Prostate gland (tissue), 2 donors: ENCODE data around the gene SRGAP1.

Experiments used
- POLR2A ChIP-seq: fragments of 450-650 bp; IDR thresholded peaks from one replicate; pipeline ENCODE4 v1.6.1; 2016; ENCODE audit warnings: antibody characterized with exemption, mild to moderate bottlenecking
- POLR2AphosphoS5 ChIP-seq: sonication (generic); formaldehyde crosslinking; IDR thresholded peaks from one replicate; pipeline ENCODE4 v1.6.1; 2017; ENCODE audit warnings: antibody characterized with exemption
- TF ChIP-seq, protein P1 (sequence below), 4 experiments: fragments of 200-600 bp in 2 of 4; fragments of 450-650 bp in 2 of 4; sonication (generic) in 2 of 4; IDR thresholded peaks; 1 replicate in 3 of 4; 2 replicates in 1 of 4; pipeline ENCODE4 v1.5.1; 2016 to 2019; ENCODE audit warnings: antibody characterized with exemption in 4 of 4, mild to moderate bottlenecking in 2 of 4, moderate library complexity in 2 of 4

DNA sequence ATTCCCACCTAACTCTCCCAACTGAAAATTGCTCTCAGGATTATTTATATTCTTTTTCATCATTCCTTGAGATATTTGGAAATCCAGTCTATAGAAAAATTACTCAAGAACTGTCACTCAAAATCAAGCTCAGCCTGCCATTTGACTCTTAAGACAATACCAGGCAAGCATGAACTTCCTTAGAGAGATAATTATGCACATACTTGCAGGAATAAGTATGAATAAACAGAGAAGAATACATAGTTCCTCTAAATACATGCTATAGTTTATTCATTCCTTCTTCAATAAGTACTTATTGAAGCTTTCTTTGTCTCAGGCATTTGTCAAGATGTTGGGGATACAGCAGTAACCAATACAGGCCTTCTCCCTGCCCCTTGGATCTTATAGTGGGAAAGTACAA is 154.1 kb downstream of the SRGAP1 start:
- TF ChIP-seq, protein P1, sequence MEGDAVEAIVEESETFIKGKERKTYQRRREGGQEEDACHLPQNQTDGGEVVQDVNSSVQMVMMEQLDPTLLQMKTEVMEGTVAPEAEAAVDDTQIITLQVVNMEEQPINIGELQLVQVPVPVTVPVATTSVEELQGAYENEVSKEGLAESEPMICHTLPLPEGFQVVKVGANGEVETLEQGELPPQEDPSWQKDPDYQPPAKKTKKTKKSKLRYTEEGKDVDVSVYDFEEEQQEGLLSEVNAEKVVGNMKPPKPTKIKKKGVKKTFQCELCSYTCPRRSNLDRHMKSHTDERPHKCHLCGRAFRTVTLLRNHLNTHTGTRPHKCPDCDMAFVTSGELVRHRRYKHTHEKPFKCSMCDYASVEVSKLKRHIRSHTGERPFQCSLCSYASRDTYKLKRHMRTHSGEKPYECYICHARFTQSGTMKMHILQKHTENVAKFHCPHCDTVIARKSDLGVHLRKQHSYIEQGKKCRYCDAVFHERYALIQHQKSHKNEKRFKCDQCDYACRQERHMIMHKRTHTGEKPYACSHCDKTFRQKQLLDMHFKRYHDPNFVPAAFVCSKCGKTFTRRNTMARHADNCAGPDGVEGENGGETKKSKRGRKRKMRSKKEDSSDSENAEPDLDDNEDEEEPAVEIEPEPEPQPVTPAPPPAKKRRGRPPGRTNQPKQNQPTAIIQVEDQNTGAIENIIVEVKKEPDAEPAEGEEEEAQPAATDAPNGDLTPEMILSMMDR (IDR thresholded peaks at IDR 0.05) = no peak
- no peak for TF ChIP-seq POLR2A
- TF ChIP-seq POLR2AphosphoS5 = no peak
